ENCODE data around the gene TMEM150C.

The TMEM150C gene

GRCh38 chr4:82567444-82567843 is 5.7 kb upstream of the TMEM150C start:
- TF ChIP-seq FOXP2 (optimal IDR thresholded peaks at IDR 0.05; ENCODE audit: borderline replicate concordance, extremely low read depth, extremely low read length, insufficient read depth) (no peak), REST (IDR thresholded peaks at IDR 0.05; ENCODE audit: insufficient read depth in 1 of 2, low read depth in 2 of 2, low read length in 2 of 2) (no peak), TAF1 (IDR thresholded peaks at IDR 0.05; ENCODE audit: borderline replicate concordance, insufficient read depth, low read length) (no peak), SIN3A (IDR thresholded peaks at IDR 0.05; ENCODE audit: borderline replicate concordance, insufficient read depth, low read length) (no peak), POLR2AphosphoS5 (IDR thresholded peaks at IDR 0.05; ENCODE audit: low read depth, low read length) (no peak)

- TF ChIP-seq FOXP2 (optimal IDR thresholded peaks at IDR 0.05; ENCODE audit: borderline replicate concordance, extremely low read depth, extremely low read length, insufficient read depth) (no peak), REST (IDR thresholded peaks at IDR 0.05; ENCODE audit: insufficient read depth in 1 of 2, low read depth in 2 of 2, low read length in 2 of 2) (no peak), TAF1 (IDR thresholded peaks at IDR 0.05; ENCODE audit: borderline replicate concordance, insufficient read depth, low read length) (no peak), POLR2AphosphoS5 (IDR thresholded peaks at IDR 0.05; ENCODE audit: low read depth, low read length) (no peak), SIN3A (IDR thresholded peaks at IDR 0.05; ENCODE audit: borderline replicate concordance, insufficient read depth, low read length) (no peak)
Measured at GRCh38 chr4:82562564-82562854, 721 bp upstream of the TMEM150C start.

GRCh38 chr4:82560853-82561785 is 669 bp downstream of the TMEM150C start:
- TF ChIP-seq REST (IDR thresholded peaks at IDR 0.05; ENCODE audit: insufficient read depth in 1 of 2, low read depth in 2 of 2, low read length in 2 of 2) (no peak), SIN3A (IDR thresholded peaks at IDR 0.05; ENCODE audit: borderline replicate concordance, insufficient read depth, low read length) (no peak), TAF1 (IDR thresholded peaks at IDR 0.05; ENCODE audit: borderline replicate concordance, insufficient read depth, low read length) (no peak), POLR2AphosphoS5 (IDR thresholded peaks at IDR 0.05; ENCODE audit: low read depth, low read length) (no peak), FOXP2 (optimal IDR thresholded peaks at IDR 0.05; ENCODE audit: borderline replicate concordance, extremely low read depth, extremely low read length, insufficient read depth) (no peak)

- TF ChIP-seq SIN3A (IDR thresholded peaks at IDR 0.05; ENCODE audit: borderline replicate concordance, insufficient read depth, low read length) (no peak), REST (IDR thresholded peaks at IDR 0.05; ENCODE audit: insufficient read depth in 1 of 2, low read depth in 2 of 2, low read length in 2 of 2) (no peak), FOXP2 (optimal IDR thresholded peaks at IDR 0.05; ENCODE audit: borderline replicate concordance, extremely low read depth, extremely low read length, insufficient read depth) (no peak), POLR2AphosphoS5 (IDR thresholded peaks at IDR 0.05; ENCODE audit: low read depth, low read length) (no peak), TAF1 (IDR thresholded peaks at IDR 0.05; ENCODE audit: borderline replicate concordance, insufficient read depth, low read length) (no peak)
Measured at GRCh38 chr4:82559735-82560120, 2.1 kb downstream of the TMEM150C start.
